ENCODE results near the gene PCSK6. TPM values are rescaled to one million over a fixed set of nuclear protein-coding genes. Genes with fewer than 3 reads are reported as not detected.
"Not testable (repeated sequence)": the region's sequence is repeated elsewhere in the genome, so short reads cannot be mapped to it uniquely, and the experiment has no call there.

PCSK6 gene
- total and polyA plus RNA-seq, 5 experiments from 2014 or later, result 0.04 to 6.7 (median 1.3) TPM

DNA sequence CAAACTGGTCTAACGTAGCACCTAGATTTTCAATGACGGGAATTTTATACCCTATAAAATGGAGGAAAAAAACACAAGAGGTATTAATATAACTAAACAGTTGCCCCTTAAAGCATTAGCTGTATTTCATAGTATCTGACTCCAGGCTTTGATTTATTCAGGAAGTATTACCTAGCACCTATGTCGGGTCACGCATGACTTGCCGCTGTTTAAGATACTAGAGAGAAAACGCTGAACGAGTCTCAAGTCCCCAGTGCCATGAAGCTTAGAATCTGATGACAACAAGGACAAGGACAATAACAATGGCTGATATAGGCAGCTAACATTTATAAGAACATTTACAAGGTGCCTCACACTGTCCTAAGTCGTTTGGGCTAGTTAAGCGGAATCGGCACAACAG is 196.4 kb downstream of the PCSK6 start:
- POLR2A ChIA-PET, result interaction anchor here (0.6 to 2.6 kb wide), 2 partner anchors 15 to 970 kb away, joined by 5 to 10 read pairs; no protein-coding TSS in a partner anchor
- no peaks in the 10 kb centered on the region for H3K9me3 Mint-ChIP-seq
- peaks cover 0 to 43% (median 8%) of the 10 kb centered on the region in 3 donors for H3K36me3 Mint-ChIP-seq
- no peaks in the 10 kb centered on the region for H3K27me3 Mint-ChIP-seq
- peaks cover 21 to 71% (median 60%) of the 10 kb centered on the region in 4 donors for H3K4me1 Mint-ChIP-seq
- ATAC-seq (no peak), DNase-seq (no peak)
- H3K4me3 Mint-ChIP-seq, result peak overlapping the region; percentile 88 to 100 (median 97)
- peak overlapping the region; percentile 56 to 99 (median 96) for H3K27ac Mint-ChIP-seq

GRCh38 chr15:101288905-101289513 is 200.5 kb downstream of the PCSK6 start:
- Mint-ChIP-seq H3K27me3 (no peaks in the 10 kb centered on the region), H3K36me3 (peaks cover 0 to 82% (median 18%) of the 10 kb centered on the region in 3 donors), H3K4me1 (peaks cover 20 to 59% (median 52%) of the 10 kb centered on the region in 4 donors), H3K4me3 (peak overlapping the region in 1 of 10 donors; percentile 8), H3K27ac (peak overlapping the region in 9 of 10 donors; percentile 1 to 89 (median 56)), H3K9me3 (peaks cover 0 to 3% (median 0%) of the 10 kb centered on the region in 9 donors)
- DNase-seq, result peak in 5 of 10 donors; percentile 27 to 68 (median 66)
- POLR2A ChIA-PET, result interaction anchor here (0.5 to 0.9 kb wide), 2 partner anchors 273 to 363 kb away, joined by 3 to 4 read pairs; no protein-coding TSS in a partner anchor
- peak; percentile 66 to 73 for ATAC-seq

- POLR2A ChIA-PET, result interaction anchor here (0.7 to 1.0 kb wide), 2 partner anchors 11 to 436 kb away, joined by 5 read pairs; no protein-coding TSS in a partner anchor
- H3K36me3 Mint-ChIP-seq, result peaks cover 0 to 95% (median 20%) of the 10 kb centered on the region in 3 donors
- ATAC-seq, result not testable (repeated sequence)
These were observed 202.2 kb downstream of the PCSK6 start for GRCh38 chr15:101287342-101287741.

GRCh38 chr15:101286471-101287114 is 202.9 kb downstream of the PCSK6 start:
- Mint-ChIP-seq H3K4me1 (peaks cover 13 to 37% (median 30%) of the 10 kb centered on the region in 4 donors), H3K27me3 (no peaks in the 10 kb centered on the region), H3K27ac (peak overlapping the region in 2 of 10 donors; percentile 33 to 77), H3K9me3 (peaks cover 0 to 3% (median 0%) of the 10 kb centered on the region in 9 donors), H3K4me3 (no peak overlapping the region), H3K36me3 (peaks cover 0 to 95% (median 20%) of the 10 kb centered on the region in 3 donors)
- POLR2A ChIA-PET, result interaction anchor here (1.9 kb wide), 1 partner anchor 8 kb away, joined by 7 read pairs; the partner anchor contains the start of gene SNRPA1
- DNase-seq (no peak), ATAC-seq (no peak)

More at GRCh38 chr15:101287342-101287741, 202.2 kb downstream of the PCSK6 start:
- not testable (repeated sequence) for H3K4me3 Mint-ChIP-seq, DNase-seq, H3K9me3 Mint-ChIP-seq, H3K27me3 Mint-ChIP-seq
- Mint-ChIP-seq H3K27ac (peak overlapping the region in 3 of 10 donors; percentile 4 to 43 (median 34)), H3K4me1 (peaks cover 13 to 44% (median 38%) of the 10 kb centered on the region in 4 donors)

DNA sequence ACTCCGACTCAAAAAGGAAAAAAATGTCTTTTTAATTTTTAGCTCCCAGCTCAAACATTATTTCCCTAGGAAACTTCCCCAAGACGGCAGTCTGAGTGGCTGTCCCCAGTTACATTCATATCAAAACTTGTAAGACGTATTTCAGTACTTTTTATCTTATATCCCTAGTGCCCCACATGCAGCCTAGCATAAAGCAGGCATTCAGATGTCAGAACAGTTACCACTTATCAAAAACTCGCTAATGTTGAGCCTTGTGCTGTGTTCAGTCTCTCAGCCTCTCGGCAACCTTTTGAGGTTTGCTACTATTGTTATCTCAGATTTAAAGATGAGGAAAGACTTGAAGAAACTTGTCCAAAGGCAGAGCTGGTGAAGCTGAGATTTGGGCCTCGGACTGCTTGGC is 205.6 kb downstream of the PCSK6 start:
- POLR2A ChIA-PET, result no interaction called here
- Mint-ChIP-seq H3K27me3 (no peaks in the 10 kb centered on the region), H3K4me1 (peaks cover 8 to 20% (median 13%) of the 10 kb centered on the region in 4 donors), H3K27ac (peak overlapping the region in 2 of 10 donors; percentile 4 to 39), H3K9me3 (peaks cover 0 to 3% (median 0%) of the 10 kb centered on the region in 9 donors), H3K4me3 (no peak overlapping the region), H3K36me3 (peaks cover 0 to 87% (median 19%) of the 10 kb centered on the region in 3 donors)
- no peak for DNase-seq
- no peak for ATAC-seq

DNA sequence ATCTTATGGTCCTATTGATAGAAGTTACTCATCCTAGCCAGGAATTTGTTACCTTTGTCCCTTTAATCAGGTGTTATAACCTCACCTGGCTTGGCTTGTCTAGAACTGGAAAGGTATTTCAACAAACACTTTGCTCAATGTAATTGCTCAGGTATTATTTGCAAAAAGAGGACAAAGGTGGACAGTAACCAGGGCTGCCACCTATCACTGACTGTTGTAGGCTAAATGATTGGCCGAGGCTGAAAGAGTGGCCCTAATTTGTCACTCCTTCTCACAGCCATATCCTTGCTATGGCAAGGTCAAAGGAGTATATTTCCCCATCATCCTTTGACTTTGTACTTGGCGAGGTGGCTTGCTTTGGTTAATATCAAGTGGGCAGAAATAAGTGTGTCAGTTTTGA is 209.5 kb downstream of the PCSK6 start:
- no peak overlapping the region for H3K4me3 Mint-ChIP-seq
- H3K27ac Mint-ChIP-seq, result peak overlapping the region in 4 of 10 donors; percentile 25 to 75 (median 55)

GRCh38 chr15:101277943-101278564 is 211.5 kb downstream of the PCSK6 start:
- Mint-ChIP-seq H3K27ac (peak overlapping the region; percentile 61 to 95 (median 92)), H3K4me3 (peak overlapping the region; percentile 85 to 100 (median 90)), H3K36me3 (peaks cover 8 to 52% (median 17%) of the 10 kb centered on the region in 3 donors), H3K4me1 (peaks cover 7 to 27% (median 20%) of the 10 kb centered on the region in 4 donors), H3K27me3 (no peaks in the 10 kb centered on the region), H3K9me3 (no peaks in the 10 kb centered on the region)
- ATAC-seq, result no peak
- DNase-seq, result no peak
- POLR2A ChIA-PET, result interaction anchor here (1.6 kb wide), 1 partner anchor 16 kb away, joined by 10 read pairs; the partner anchor contains the start of gene SNRPA1

More for the DNA sequence above, 209.5 kb downstream of the PCSK6 start:
- Mint-ChIP-seq H3K9me3 (no peaks in the 10 kb centered on the region), H3K36me3 (peaks cover 0 to 52% (median 7%) of the 10 kb centered on the region in 3 donors), H3K27me3 (no peaks in the 10 kb centered on the region), H3K4me1 (peaks cover 5 to 25% (median 15%) of the 10 kb centered on the region in 4 donors)
- POLR2A ChIA-PET, result no interaction called here
- ATAC-seq (no peak), DNase-seq (no peak)

GRCh38 chr15:101277038-101277822 is 212.3 kb downstream of the PCSK6 start, which contains the start of gene SELENOS:
TSS of gene SELENOS (minus strand) at chr15:101277485. CDS start at chr15:101277417, 68 bp downstream.
- POLR2A ChIA-PET, result interaction anchor here (1.6 kb wide), 1 partner anchor 17 kb away, joined by 10 read pairs; the partner anchor contains the start of gene SNRPA1
- no peaks in the 10 kb centered on the region for H3K27me3 Mint-ChIP-seq
- DNase-seq (peak; percentile 74 to 96 (median 84)), ATAC-seq (peak; percentile 96)
- H3K4me3 Mint-ChIP-seq, result peak within 1 kb of the TSS; percentile 90 to 100 (median 96)
- H3K4me1 Mint-ChIP-seq, result peaks cover 7 to 27% (median 20%) of the 10 kb centered on the region in 4 donors
- H3K9me3 Mint-ChIP-seq, result no peaks in the 10 kb centered on the region
- peaks cover 8 to 52% (median 20%) of the 10 kb centered on the region in 3 donors for H3K36me3 Mint-ChIP-seq
- peak within 1 kb of the TSS; percentile 87 to 98 (median 95) for H3K27ac Mint-ChIP-seq

DNA sequence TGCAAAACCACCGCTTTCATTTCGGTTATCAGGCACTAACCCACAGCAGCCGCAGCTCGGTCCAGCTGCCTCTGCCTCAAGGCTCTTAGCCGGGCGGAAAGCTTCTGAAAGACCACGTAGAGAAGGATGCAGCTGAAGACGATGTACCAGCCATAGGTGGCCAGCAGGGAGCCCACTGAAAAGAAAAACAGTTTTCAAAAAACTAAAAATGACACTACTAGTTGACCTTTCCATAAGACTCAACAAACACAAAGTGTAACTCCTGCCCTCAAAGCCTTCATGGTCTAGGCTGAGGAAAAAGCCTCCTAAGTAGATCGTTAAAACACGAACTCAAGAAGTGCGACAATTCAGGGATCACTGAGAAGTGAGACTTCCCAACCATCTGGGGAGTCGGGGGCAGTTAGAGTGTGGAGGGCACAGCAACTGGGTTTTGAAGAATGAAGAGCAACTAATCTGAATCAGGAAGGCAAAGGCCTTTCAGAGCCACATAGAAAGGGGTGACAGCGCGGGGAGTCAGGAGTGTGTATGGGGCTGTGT is 212.9 kb downstream of the PCSK6 start:
- Mint-ChIP-seq H3K9me3 (no peaks in the 10 kb centered on the region), H3K4me1 (peaks cover 5 to 27% (median 20%) of the 10 kb centered on the region in 4 donors), H3K36me3 (peaks cover 8 to 52% (median 20%) of the 10 kb centered on the region in 3 donors), H3K4me3 (peak overlapping the region; percentile 90 to 100 (median 96)), H3K27ac (peak overlapping the region; percentile 84 to 98 (median 95)), H3K27me3 (no peaks in the 10 kb centered on the region)
- ATAC-seq (peak in 1 of 2 donors; percentile 19), DNase-seq (peak in 1 of 10 donors; percentile 25)
- POLR2A ChIA-PET, result interaction anchor here (0.9 to 1.1 kb wide), 2 partner anchors 18 to 375 kb away, joined by 3 to 4 read pairs; partner anchors contain the start of gene TM2D3

DNA sequence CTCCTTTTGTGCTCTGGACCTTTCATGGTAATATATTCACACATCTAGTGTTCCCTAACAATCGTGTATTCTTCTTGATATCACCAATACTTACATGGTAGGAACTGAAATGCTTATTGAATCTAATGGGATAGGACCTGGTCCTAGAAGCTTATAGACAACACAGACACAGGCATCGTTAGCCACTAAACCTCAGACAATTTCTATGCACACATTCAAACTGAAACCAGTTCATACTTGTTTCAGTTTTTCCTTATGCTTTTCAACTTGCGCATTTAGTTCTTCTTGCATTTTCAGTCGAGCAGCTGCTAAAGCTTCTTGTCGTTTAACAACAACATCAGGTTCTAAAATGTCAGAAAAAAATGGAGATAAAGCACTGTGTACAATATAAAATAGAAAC is 214.5 kb downstream of the PCSK6 start:
- Mint-ChIP-seq H3K4me3 (peak overlapping the region in 2 of 10 donors; percentile 25 to 52), H3K9me3 (no peaks in the 10 kb centered on the region), H3K4me1 (peaks cover 5 to 27% (median 20%) of the 10 kb centered on the region in 4 donors), H3K27ac (peak overlapping the region in 6 of 10 donors; percentile 0 to 73 (median 12)), H3K27me3 (no peaks in the 10 kb centered on the region), H3K36me3 (peaks cover 8 to 47% (median 18%) of the 10 kb centered on the region in 3 donors)
- no peak for DNase-seq
- POLR2A ChIA-PET, result no interaction called here
- no peak for ATAC-seq

DNA sequence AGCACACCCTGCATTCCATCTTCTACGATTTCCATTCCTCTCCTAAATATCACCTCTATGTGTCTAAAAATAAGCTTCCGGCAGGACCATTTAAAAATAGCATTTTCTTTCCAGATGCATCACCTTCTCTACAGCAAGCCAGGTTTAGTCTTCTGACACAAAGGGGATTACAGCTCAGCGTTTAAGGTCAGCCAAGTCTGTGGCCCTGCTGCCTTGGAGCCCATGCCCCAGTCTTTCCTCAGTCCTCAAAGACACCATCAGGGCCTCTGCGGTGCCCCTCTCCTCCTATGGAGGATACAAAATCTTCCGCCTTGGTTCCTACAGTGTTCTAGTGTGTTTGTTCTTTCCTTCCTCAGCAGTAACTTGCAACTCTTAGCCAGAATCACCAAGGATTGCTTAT is 216.0 kb downstream of the PCSK6 start:
- POLR2A ChIA-PET, result no interaction called here
- peaks cover 8 to 59% (median 18%) of the 10 kb centered on the region in 3 donors for H3K36me3 Mint-ChIP-seq
- no peaks in the 10 kb centered on the region for H3K27me3 Mint-ChIP-seq
- H3K27ac Mint-ChIP-seq, result peak overlapping the region in 4 of 10 donors; percentile 13 to 78 (median 46)
- ATAC-seq, result no peak
- H3K4me1 Mint-ChIP-seq, result peaks cover 5 to 24% (median 19%) of the 10 kb centered on the region in 4 donors
- DNase-seq, result no peak
- no peak overlapping the region for H3K4me3 Mint-ChIP-seq
- no peaks in the 10 kb centered on the region for H3K9me3 Mint-ChIP-seq

Measured in naive thymus-derived CD8-positive, alpha-beta T cell (primary cell).